ENCODE data around the gene COPE. TPM values are rescaled to one million over a fixed set of nuclear protein-coding genes. Genes with fewer than 3 reads are reported as not detected.

COPE gene
- total RNA-seq, 4 donors from 2014 or later: 144 to 268 (median 179) TPM

- H3K9me3 ChIP-seq: no peaks in the 10 kb centered on the region
- H3K27ac ChIP-seq: no peak overlapping the region
- peaks cover 21% of the 10 kb centered on the region for H3K27me3 ChIP-seq
- no peak for DNase-seq
- no peaks in the 10 kb centered on the region for H3K36me3 ChIP-seq
- in situ Hi-C loops (cut with MboI; ENCODE audit: low pct_ligation_motif_present in 1 of 4, low pct_unique_long_range_greater_than_20kb in 1 of 4, low sequenced_read_pairs in 3 of 4) (no loop called here), intact Hi-C loops (cut with DNase I; ENCODE audit: low total_unique reads) (no loop called here)
- no peak for TF ChIP-seq POLR2A (IDR thresholded peaks at IDR 0.05)
- no peak for TF ChIP-seq EP300 (IDR thresholded peaks at IDR 0.05; ENCODE audit: low read depth)
- no peak for TF ChIP-seq POLR2AphosphoS5 (IDR thresholded peaks at IDR 0.05)
- TF ChIP-seq CTCF (IDR thresholded peaks at IDR 0.05): no peak
- H3K4me3 ChIP-seq: no peak overlapping the region
- H3K4me1 ChIP-seq: peaks cover 0 to 20% (median 11%) of the 10 kb centered on the region in 4 donors
- WGBS, 2 donors (ENCODE audit: low coverage in 1 of 2): 57% methylated on average over 4 of the region's 4 CpGs; no CpG with 5 or more reads in 1 of the 2 donors
These were observed 24.3 kb upstream of the COPE start for GRCh38 chr19:18943465-18943864.

GRCh38 chr19:18942692-18943091, 23.5 kb upstream of the COPE start:
- Histone ChIP-seq H3K36me3 (no peaks in the 10 kb centered on the region), H3K9me3 (no peaks in the 10 kb centered on the region), H3K27me3 (peaks cover 21% of the 10 kb centered on the region), H3K4me3 (no peak overlapping the region), H3K27ac (no peak overlapping the region), H3K4me1 (peaks cover 0 to 20% (median 11%) of the 10 kb centered on the region in 4 donors)
- TF ChIP-seq EP300 (IDR thresholded peaks at IDR 0.05; ENCODE audit: low read depth) (no peak), CTCF (IDR thresholded peaks at IDR 0.05) (no peak), POLR2A (IDR thresholded peaks at IDR 0.05) (no peak), POLR2AphosphoS5 (IDR thresholded peaks at IDR 0.05) (no peak)
- in situ Hi-C loops (cut with MboI; ENCODE audit: low pct_ligation_motif_present in 1 of 4, low pct_unique_long_range_greater_than_20kb in 1 of 4, low sequenced_read_pairs in 3 of 4): no loop called here
- 73 to 83% methylated on average over 3 to 6 of the region's 6 CpGs for WGBS, 2 donors (ENCODE audit: low coverage in 1 of 2)
- no peak for DNase-seq
- intact Hi-C loops (cut with DNase I; ENCODE audit: low total_unique reads): no loop called here

- 67 to 88% methylated on average over 5 to 18 of the region's 18 CpGs for whole genome bisulfite sequencing, 2 donors (ENCODE audit: low coverage in 1 of 2)
- intact Hi-C loops (cut with DNase I; ENCODE audit: low total_unique reads) (no loop called here), in situ Hi-C loops (cut with MboI; ENCODE audit: low pct_ligation_motif_present in 1 of 4, low pct_unique_long_range_greater_than_20kb in 1 of 4, low sequenced_read_pairs in 3 of 4) (no loop called here)
- H3K27ac ChIP-seq: peak overlapping the region in 1 of 4 donors; percentile 25
- DNase-seq: no peak
- TF ChIP-seq CTCF (IDR thresholded peaks at IDR 0.05): no peak
- no peak for TF ChIP-seq POLR2A (IDR thresholded peaks at IDR 0.05)
- no peak for TF ChIP-seq EP300 (IDR thresholded peaks at IDR 0.05; ENCODE audit: low read depth)
- no peak for TF ChIP-seq POLR2AphosphoS5 (IDR thresholded peaks at IDR 0.05)
- peaks cover 21% of the 10 kb centered on the region for H3K27me3 ChIP-seq
- H3K9me3 ChIP-seq: no peaks in the 10 kb centered on the region
- peaks cover 0 to 20% (median 11%) of the 10 kb centered on the region in 4 donors for H3K4me1 ChIP-seq
- no peaks in the 10 kb centered on the region for H3K36me3 ChIP-seq
- H3K4me3 ChIP-seq: peak overlapping the region in 1 of 4 donors; percentile 21
These were observed 22.6 kb upstream of the COPE start for GRCh38 chr19:18941628-18942354.

GRCh38 chr19:18940769-18941627, 21.8 kb upstream of the COPE start, which contains the start of gene HOMER3:
HOMER3 (minus strand) TSS chr19:18941217; CDS start chr19:18938982, 2,235 bp downstream.
- H3K27ac ChIP-seq: peak within 1 kb of the TSS; percentile 41 to 73 (median 58)
- no peaks in the 10 kb centered on the region for H3K36me3 ChIP-seq
- H3K4me1 ChIP-seq: peaks cover 0 to 20% (median 11%) of the 10 kb centered on the region in 4 donors
- no peaks in the 10 kb centered on the region for H3K9me3 ChIP-seq
- peak in 3 of 5 experiments; percentile 20 to 43 (median 42) for TF ChIP-seq CTCF (IDR thresholded peaks at IDR 0.05)
- TF ChIP-seq POLR2A (IDR thresholded peaks at IDR 0.05): no peak
- no peak for TF ChIP-seq EP300 (IDR thresholded peaks at IDR 0.05; ENCODE audit: low read depth)
- TF ChIP-seq POLR2AphosphoS5 (IDR thresholded peaks at IDR 0.05): no peak
- in situ Hi-C loops (cut with MboI; ENCODE audit: low pct_ligation_motif_present in 1 of 4, low pct_unique_long_range_greater_than_20kb in 1 of 4, low sequenced_read_pairs in 3 of 4) (no loop called here), intact Hi-C loops (cut with DNase I; ENCODE audit: low total_unique reads) (no loop called here)
- H3K27me3 ChIP-seq: peaks cover 21% of the 10 kb centered on the region
- DNase-seq: peak; percentile 85
- 3% methylated on average over 48 of the region's 81 CpGs; no CpG with 5 or more reads in 1 of the 2 donors for WGBS, 2 donors (ENCODE audit: low coverage in 1 of 2)
- peak within 1 kb of the TSS; percentile 48 to 84 (median 72) for H3K4me3 ChIP-seq

Data from transverse colon (tissue), 4 donors.